OCI-LY7 (cell line): ENCODE results near the gene TUBE1. TPM values are rescaled to one million over a fixed set of nuclear protein-coding genes. Genes with fewer than 3 reads are reported as not detected.
"Not testable (repeated sequence)": the region's sequence is repeated elsewhere in the genome, so short reads cannot be mapped to it uniquely, and the experiment has no call there.

Experiments
- BruUV-seq: library from RNA; stranded (reverse); fragments of 400-500 nt; replicated peaks from 2 replicates; lab custom pipeline; 2021; lab: Mats Ljungman, UMichigan
- CTCF ChIA-PET: fragments of 300-600 bp; sonication (Branson Sonifier 250); formaldehyde crosslinking; loops from one replicate; lab custom pipeline; 2022; ENCODE audit warnings: antibody characterized with exemption; ENCODE audit not compliant: unreplicated experiment; lab: Charles Lee
- POLR2A ChIA-PET: fragments of 300-600 bp; sonication (Branson Sonifier 250); formaldehyde crosslinking; loops from one replicate; lab custom pipeline; 2022; ENCODE audit warnings: antibody characterized with exemption; lab: Charles Lee
- DNase-seq: peaks from one replicate; pipeline ENCODE4 v3.0.0-alpha.2; 2015; ENCODE audit warnings: low spot score
- H2AFZ ChIP-seq: fragments of 200-600 bp; sonication (generic), shearing (Covaris generic); 2 replicates; pipeline ENCODE4 v1.6.1; 2014; ENCODE audit warnings: mild to moderate bottlenecking, antibody characterized with exemption, low read length, moderate library complexity
- H3K27ac ChIP-seq: fragments of 200-600 bp; sonication (generic); 2 replicates; pipeline ENCODE4 v1.5.1; 2014; ENCODE audit warnings: mixed run types, low read depth, mild to moderate bottlenecking, moderate library complexity, low read length, inconsistent platforms; ENCODE audit not compliant: poor library complexity, severe bottlenecking
- H3K36me3 ChIP-seq: fragments of 200-600 bp; sonication (generic); 2 replicates; pipeline ENCODE4 v1.6.1; 2014; ENCODE audit warnings: mild to moderate bottlenecking, antibody characterized with exemption, low read length, moderate library complexity, mixed read lengths; ENCODE audit not compliant: insufficient read depth
- H3K4me1 ChIP-seq: fragments of 200-600 bp; sonication (generic); 2 replicates; pipeline ENCODE4 v1.5.1; 2014; ENCODE audit warnings: mild to moderate bottlenecking, low read length; ENCODE audit not compliant: insufficient read depth, poor library complexity, severe bottlenecking
- H3K4me2 ChIP-seq: fragments of 200-600 bp; sonication (generic); 2 replicates; pipeline ENCODE4 v1.6.1; 2014; ENCODE audit warnings: mild to moderate bottlenecking, low read length
- H3K4me3 ChIP-seq: fragments of 200-600 bp; sonication (generic); 2 replicates; pipeline ENCODE4 v1.5.1; 2014; ENCODE audit warnings: mild to moderate bottlenecking, low read depth, low read length; ENCODE audit not compliant: poor library complexity, severe bottlenecking
- H3K79me2 ChIP-seq: fragments of 200-600 bp; sonication (generic); 2 replicates; pipeline ENCODE4 v1.6.1; 2016; ENCODE audit warnings: low read depth, mild to moderate bottlenecking, low read length, moderate library complexity, mixed read lengths; ENCODE audit not compliant: insufficient read depth
- H3K9me2 ChIP-seq: fragments of 200-600 bp; sonication (generic); 2 replicates; pipeline ENCODE4 v1.6.1; 2016; ENCODE audit warnings: mild to moderate bottlenecking, low read length, mixed read lengths; ENCODE audit not compliant: insufficient read depth
- H3K9me3 ChIP-seq: fragments of 200-600 bp; sonication (generic); 2 replicates; pipeline ENCODE4 v1.6.1; 2014; ENCODE audit warnings: mild to moderate bottlenecking, mixed run types, low read length, mixed read lengths
- H4K20me1 ChIP-seq: fragments of 200-600 bp; sonication (generic); 2 replicates; pipeline ENCODE4 v1.6.1; 2014; ENCODE audit warnings: mild to moderate bottlenecking, antibody characterized with exemption, low read length, moderate library complexity, mixed read lengths; ENCODE audit not compliant: insufficient read depth
- CTCF ChIP-seq: fragments of 200-600 bp; sonication (generic); conservative IDR thresholded peaks from 2 replicates; pipeline ENCODE4 v1.5.1; 2014; ENCODE audit warnings: mild to moderate bottlenecking, antibody characterized with exemption, low read length, moderate library complexity, mixed read lengths
- EZH2phosphoT487 ChIP-seq: fragments of 200-600 bp; sonication (generic); IDR thresholded peaks from 2 replicates; pipeline ENCODE4 v1.6.1; 2018; ENCODE audit warnings: low read depth, borderline replicate concordance, mild to moderate bottlenecking, mixed run types, antibody characterized with exemption, low read length, moderate library complexity, mixed read lengths
- intact Hi-C: fragments of 100-400 bp; cut with micrococcal nuclease; formaldehyde crosslinking; loops from one replicate; pipeline ENCODE4 v1.10.0; 2022; ENCODE audit not compliant: unreplicated experiment
- total RNA-seq, 2 experiments: library from RNA; depleted of rRNA in 1 of 2; stranded (reverse); fragments of >200 nt in 1 of 2; shearing (Covaris generic) in 1 of 2; gene quantifications; 2 replicates each; pipeline ENCODE4 v1.2.3, GENCODE V29; 2014 to 2022

Gene TUBE1
- total RNA-seq, 2 experiments from 2014 or later, result 27.9 to 32.6 TPM

- DNase-seq, result no peak
- intact Hi-C loops, result loop anchor here (10.0 kb wide), 1 partner anchor 995 kb away; no protein-coding TSS in a partner anchor
- Histone ChIP-seq H3K36me3 (no peaks in the 10 kb centered on the region), H3K27ac (no peak overlapping the region), H3K9me2 (no peaks in the 10 kb centered on the region), H3K4me1 (no peaks in the 10 kb centered on the region), H3K4me3 (no peak overlapping the region), H4K20me1 (no peaks in the 10 kb centered on the region), H3K79me2 (no peaks in the 10 kb centered on the region), H2AFZ (no peak overlapping the region), H3K4me2 (no peak overlapping the region), H3K9me3 (no peaks in the 10 kb centered on the region)
- TF ChIP-seq EZH2phosphoT487 (no peak), CTCF (no peak)
- BruUV-seq, result no TSS peak
- POLR2A ChIA-PET, result interaction anchor here (0.6 to 1.4 kb wide), 5 partner anchors 9 to 444 kb away, joined by 3 to 4 read pairs (median 3); partner anchors contain the start of gene TRAF3IP2
- CTCF ChIA-PET, result interaction anchor here (1.1 to 1.5 kb wide), 2 partner anchors 11 to 75 kb away, joined by 3 read pairs; no protein-coding TSS in a partner anchor
Observed at GRCh38 chr6:112049996-112050395, 37.3 kb downstream of the TUBE1 start.

- no peak overlapping the region for H3K4me3 ChIP-seq
- no peaks in the 10 kb centered on the region for H3K36me3 ChIP-seq
- H3K4me2 ChIP-seq, result no peak overlapping the region
- no TSS peak for BruUV-seq
- intact Hi-C loops, result loop anchor here (10.0 kb wide), 1 partner anchor 994 kb away; no protein-coding TSS in a partner anchor
- no peaks in the 10 kb centered on the region for H4K20me1 ChIP-seq
- no peaks in the 10 kb centered on the region for H3K4me1 ChIP-seq
- no peaks in the 10 kb centered on the region for H3K79me2 ChIP-seq
- H3K27ac ChIP-seq, result no peak overlapping the region
- DNase-seq, result no peak
- H3K9me3 ChIP-seq, result no peaks in the 10 kb centered on the region
- no peak overlapping the region for H2AFZ ChIP-seq
- POLR2A ChIA-PET, result interaction anchor here (0.6 to 1.4 kb wide), 4 partner anchors 12 to 443 kb away, joined by 3 to 4 read pairs (median 3); partner anchors contain the start of gene TRAF3IP2
- TF ChIP-seq EZH2phosphoT487, result no peak
- no peak for TF ChIP-seq CTCF
- H3K9me2 ChIP-seq, result no peaks in the 10 kb centered on the region
- CTCF ChIA-PET, result interaction anchor here (1.1 kb wide), 1 partner anchor 12 kb away, joined by 3 read pairs; no protein-coding TSS in a partner anchor
Observed at GRCh38 chr6:112049026-112049799, 38.1 kb downstream of the TUBE1 start.

GRCh38 chr6:112047523-112047922 lies 39.8 kb downstream of the TUBE1 start:
- H3K79me2 ChIP-seq, BruUV-seq, POLR2A ChIA-PET, H3K4me1 ChIP-seq, H2AFZ ChIP-seq, H3K27ac ChIP-seq, H3K36me3 ChIP-seq, H3K4me2 ChIP-seq, H4K20me1 ChIP-seq, DNase-seq, CTCF ChIA-PET, H3K4me3 ChIP-seq, H3K9me2 ChIP-seq, H3K9me3 ChIP-seq: not testable (repeated sequence)
- intact Hi-C loops, result loop anchor here (10.0 kb wide), 1 partner anchor 993 kb away; no protein-coding TSS in a partner anchor
